HG03097 (cell line): Measurements from ENCODE around the gene PURA.

Experiments used
- ATAC-seq: cut with Tn5 transposase; IDR thresholded peaks from one replicate; pipeline ENCODE4 v1.9.1; 2021; ENCODE audit not compliant: unreplicated experiment, low FRiP score

PURA gene

GRCh38 chr5:140109018-140109758, 4.7 kb upstream of the PURA start:
- ATAC-seq = no peak

- ATAC-seq = no peak
Measured at GRCh38 chr5:140109759-140110645, 3.9 kb upstream of the PURA start.

- no peak for ATAC-seq
Measured at GRCh38 chr5:140110646-140110957, 3.3 kb upstream of the PURA start.

- ATAC-seq = no peak
Measured at GRCh38 chr5:140111011-140111858, 2.7 kb upstream of the PURA start.

GRCh38 chr5:140111859-140112551, 1.9 kb upstream of the PURA start:
- ATAC-seq = no peak

- no peak for ATAC-seq
Measured at GRCh38 chr5:140112685-140113179, 1.2 kb upstream of the PURA start.

GRCh38 chr5:140113180-140113698, 670 bp upstream of the PURA start:
- ATAC-seq = no peak

GRCh38 chr5:140114341-140115185, 654 bp downstream of the PURA start:
- no peak for ATAC-seq

GRCh38 chr5:140115186-140115500, 1.2 kb downstream of the PURA start:
- no peak for ATAC-seq

GRCh38 chr5:140116716-140117115, 2.8 kb downstream of the PURA start:
- ATAC-seq = no peak

GRCh38 chr5:140117523-140117922, 3.6 kb downstream of the PURA start:
- no peak for ATAC-seq

GRCh38 chr5:140118302-140118936, 4.5 kb downstream of the PURA start:
- ATAC-seq = no peak

GRCh38 chr5:140125637-140126036, 11.7 kb downstream of the PURA start, which contains the start of gene IGIP:
TSS of gene IGIP (plus strand) at chr5:140125937. CDS start at chr5:140128477, 2,540 bp downstream.
- no peak for ATAC-seq

- ATAC-seq = no peak
Measured at GRCh38 chr5:140126315-140127012, 12.6 kb downstream of the PURA start.

- ATAC-seq = no peak
Measured at GRCh38 chr5:140128376-140128775, 14.5 kb downstream of the PURA start.

GRCh38 chr5:140130949-140131733, 17.2 kb downstream of the PURA start:
- no peak for ATAC-seq

GRCh38 chr5:140131967-140132409, 18.1 kb downstream of the PURA start:
- no peak for ATAC-seq
